Tracheal epithelial cell (primary cell): Measurements from ENCODE around the gene ASB4. TPM values are rescaled to one million over a fixed set of nuclear protein-coding genes. Genes with fewer than 3 reads are reported as not detected.

ENCODE experiments used
- total RNA-seq: library from RNA; depleted of rRNA; stranded (reverse); fragments of >200 nt; gene quantifications from 2 replicates; pipeline ENCODE4 v1.2.1, GENCODE V29; 2014

The ASB4 gene, protein sequence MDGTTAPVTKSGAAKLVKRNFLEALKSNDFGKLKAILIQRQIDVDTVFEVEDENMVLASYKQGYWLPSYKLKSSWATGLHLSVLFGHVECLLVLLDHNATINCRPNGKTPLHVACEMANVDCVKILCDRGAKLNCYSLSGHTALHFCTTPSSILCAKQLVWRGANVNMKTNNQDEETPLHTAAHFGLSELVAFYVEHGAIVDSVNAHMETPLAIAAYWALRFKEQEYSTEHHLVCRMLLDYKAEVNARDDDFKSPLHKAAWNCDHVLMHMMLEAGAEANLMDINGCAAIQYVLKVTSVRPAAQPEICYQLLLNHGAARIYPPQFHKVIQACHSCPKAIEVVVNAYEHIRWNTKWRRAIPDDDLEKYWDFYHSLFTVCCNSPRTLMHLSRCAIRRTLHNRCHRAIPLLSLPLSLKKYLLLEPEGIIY
- total RNA-seq, result not detected in 2 replicates

DNA sequence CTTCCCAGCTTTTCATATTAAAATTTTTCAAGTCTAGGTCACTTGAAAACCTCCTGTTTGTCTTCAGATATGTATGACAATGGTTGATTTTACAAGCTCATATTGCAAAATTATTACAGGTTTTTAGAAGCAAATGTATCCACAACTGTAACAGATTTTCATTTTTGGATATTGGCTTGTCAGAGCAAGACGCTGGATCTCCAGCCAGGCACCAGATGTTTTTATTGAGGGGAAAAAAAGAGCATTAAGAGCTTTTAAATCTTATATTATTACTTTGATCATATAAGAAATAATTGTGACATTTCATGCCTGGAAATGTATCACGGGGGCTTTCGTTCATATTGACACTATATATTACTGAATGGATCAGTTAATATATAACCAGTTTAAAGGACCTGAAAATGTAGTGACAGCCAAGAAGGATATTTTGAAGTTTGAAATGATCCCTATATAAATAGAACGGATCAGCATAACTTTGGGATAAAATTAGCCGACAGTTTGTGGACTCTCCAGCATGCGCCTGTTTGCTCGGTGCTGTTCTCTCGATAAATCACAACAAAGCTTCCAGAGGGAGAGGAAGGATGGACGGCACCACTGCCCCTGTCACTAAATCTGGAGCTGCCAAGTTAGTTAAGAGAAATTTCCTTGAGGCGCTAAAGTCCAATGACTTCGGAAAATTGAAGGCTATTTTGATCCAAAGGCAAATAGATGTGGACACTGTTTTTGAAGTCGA is at the start of gene ASB4:
TSS of gene ASB4 (plus strand) at position 553 of the 733 bp plus-strand sequence. CDS start at position 582, 29 bp downstream.

Other genes starting within 250 kb of the ASB4 start
- gene PON1, start 161.4 kb upstream of the ASB4 start, total RNA-seq, result not detected in 2 replicates
- gene PON3, start 89.6 kb upstream of the ASB4 start, total RNA-seq, result 0.96 and 3.6 TPM in 2 replicates
- 52.0 and 82.4 TPM in 2 replicates for gene PON2, start 50.9 kb upstream of the ASB4 start, total RNA-seq
- 0.48 and 0.64 TPM in 2 replicates for gene PDK4, start 110.6 kb downstream of the ASB4 start, total RNA-seq